Keratinocyte (primary cell): ENCODE measurements around the gene EML1. TPM values are rescaled to one million over a fixed set of nuclear protein-coding genes. Genes with fewer than 3 reads are reported as not detected.

ENCODE experiments used
- DNase-seq: peaks from one replicate; pipeline ENCODE4 v3.0.0-alpha.2; 2011; ENCODE audit warnings: low read depth, missing footprints, low spot score
- FAIRE-seq: peaks from 2 replicates; lab custom pipeline; 2011; peaks lifted over from hg19 to GRCh38; lab: Jason Lieb, UNC
- H2AFZ ChIP-seq: 2 replicates; pipeline ENCODE4 v1.6.0; 2012; ENCODE audit warnings: low read length, control low read depth, inconsistent platforms; ENCODE audit not compliant: control insufficient read depth
- H3K27ac ChIP-seq: 2 replicates; pipeline ENCODE4 v1.5.1; 2011; ENCODE audit warnings: low read length; ENCODE audit not compliant: control insufficient read depth, insufficient read depth
- H3K27me3 ChIP-seq: 3 replicates; pipeline ENCODE4 v1.6.0; 2011; ENCODE audit warnings: low read length; ENCODE audit not compliant: control insufficient read depth, insufficient read depth; ENCODE audit errors: extremely low read depth
- H3K36me3 ChIP-seq, 2 experiments: 2 replicates in 1 of 2; 3 replicates in 1 of 2; pipeline ENCODE4 v1.5.1; 2011; ENCODE audit warnings: low read length in 2 of 2, mild to moderate bottlenecking in 1 of 2; ENCODE audit not compliant: control insufficient read depth in 2 of 2, insufficient read depth in 2 of 2; ENCODE audit errors: extremely low read depth in 1 of 2
- H3K4me1 ChIP-seq: 3 replicates; pipeline ENCODE4 v1.5.1; 2011; ENCODE audit warnings: low read length; ENCODE audit not compliant: control insufficient read depth, insufficient read depth; ENCODE audit errors: extremely low read depth
- H3K4me2 ChIP-seq: 3 replicates; pipeline ENCODE4 v1.6.0; 2011; ENCODE audit warnings: low read depth, low read length; ENCODE audit not compliant: control insufficient read depth, insufficient read depth; ENCODE audit errors: extremely low read depth
- H3K4me3 ChIP-seq, 3 experiments: fragments of 200-600 bp in 1 of 3; sonication (generic) in 1 of 3; 2 replicates in 2 of 3; 3 replicates in 1 of 3; pipeline ENCODE4 v1.5.1; 2011 to 2016; ENCODE audit warnings: low read length in 3 of 3, mild to moderate bottlenecking in 3 of 3, control low read depth in 2 of 3, inconsistent platforms in 1 of 3, low read depth in 1 of 3, mixed read lengths in 1 of 3, mixed run types in 1 of 3, moderate library complexity in 1 of 3; ENCODE audit not compliant: control insufficient read depth in 2 of 3, insufficient read depth in 2 of 3; ENCODE audit errors: extremely low read depth in 1 of 3
- H3K79me2 ChIP-seq: 2 replicates; pipeline ENCODE4 v1.6.0; 2012; ENCODE audit warnings: low read length; ENCODE audit not compliant: control insufficient read depth, insufficient read depth
- H3K9ac ChIP-seq: 3 replicates; pipeline ENCODE4 v1.6.0; 2011; ENCODE audit warnings: low read length; ENCODE audit not compliant: control insufficient read depth, insufficient read depth; ENCODE audit errors: extremely low read depth
- H3K9me1 ChIP-seq: 3 replicates; pipeline ENCODE4 v1.6.0; 2011; ENCODE audit warnings: low read length; ENCODE audit not compliant: control insufficient read depth, insufficient read depth; ENCODE audit errors: extremely low read depth
- H3K9me3 ChIP-seq: 2 replicates; pipeline ENCODE4 v1.5.1; 2012; ENCODE audit warnings: low read depth, low read length; ENCODE audit not compliant: control insufficient read depth
- H4K20me1 ChIP-seq: 3 replicates; pipeline ENCODE4 v1.6.0; 2011; ENCODE audit warnings: low read length; ENCODE audit not compliant: control insufficient read depth, insufficient read depth; ENCODE audit errors: extremely low read depth
- EZH2 ChIP-seq: IDR thresholded peaks from one replicate; pipeline ENCODE4 v1.6.1; 2012; ENCODE audit warnings: inconsistent platforms, mild to moderate bottlenecking, low read length, moderate library complexity
- dilution Hi-C: fragments of 300-500 bp; cut with MboI; formaldehyde crosslinking; loops from one replicate; pipeline ENCODE4 v1.7.0; 2020; ENCODE audit warnings: low sequenced_read_pairs; ENCODE audit not compliant: extremely low pct_ligation_motif_present
- polyA plus RNA-seq, 5 experiments: library from polyadenylated mRNA; depleted of rRNA in 3 of 5; stranded (reverse) in 3 of 5; stranded (forward) in 1 of 5; unstranded in 1 of 5; fragments of >200 nt; gene quantifications; 1 replicate in 1 of 5; 2 replicates in 3 of 5; 3 replicates in 1 of 5; pipeline versions ENCODE4 v1.2.1 to v1.2.3, GENCODE V29; 2011 to 2012; ENCODE audit warnings: missing spikeins in 2 of 5, low read depth in 1 of 5, low replicate concordance in 1 of 5
- TF ChIP-seq, protein P1 (sequence below), 3 experiments: IDR thresholded peaks in 1 of 3; conservative IDR thresholded peaks in 1 of 3; optimal IDR thresholded peaks in 1 of 3; 2 replicates in 2 of 3; 3 replicates in 1 of 3; pipeline versions ENCODE3 to v1.5.1; 2011; ENCODE audit warnings: low read length in 3 of 3, mild to moderate bottlenecking in 3 of 3, moderate library complexity in 2 of 3, control low read depth in 1 of 3, inconsistent platforms in 1 of 3; ENCODE audit not compliant: insufficient read depth in 2 of 3; ENCODE audit errors: extremely low read depth in 1 of 3

Gene EML1
- polyA plus RNA-seq, 1 donor (not counting 4 experiments of a cell fraction or from before 2014, with no cell fraction given): 0.84 TPM

DNA sequence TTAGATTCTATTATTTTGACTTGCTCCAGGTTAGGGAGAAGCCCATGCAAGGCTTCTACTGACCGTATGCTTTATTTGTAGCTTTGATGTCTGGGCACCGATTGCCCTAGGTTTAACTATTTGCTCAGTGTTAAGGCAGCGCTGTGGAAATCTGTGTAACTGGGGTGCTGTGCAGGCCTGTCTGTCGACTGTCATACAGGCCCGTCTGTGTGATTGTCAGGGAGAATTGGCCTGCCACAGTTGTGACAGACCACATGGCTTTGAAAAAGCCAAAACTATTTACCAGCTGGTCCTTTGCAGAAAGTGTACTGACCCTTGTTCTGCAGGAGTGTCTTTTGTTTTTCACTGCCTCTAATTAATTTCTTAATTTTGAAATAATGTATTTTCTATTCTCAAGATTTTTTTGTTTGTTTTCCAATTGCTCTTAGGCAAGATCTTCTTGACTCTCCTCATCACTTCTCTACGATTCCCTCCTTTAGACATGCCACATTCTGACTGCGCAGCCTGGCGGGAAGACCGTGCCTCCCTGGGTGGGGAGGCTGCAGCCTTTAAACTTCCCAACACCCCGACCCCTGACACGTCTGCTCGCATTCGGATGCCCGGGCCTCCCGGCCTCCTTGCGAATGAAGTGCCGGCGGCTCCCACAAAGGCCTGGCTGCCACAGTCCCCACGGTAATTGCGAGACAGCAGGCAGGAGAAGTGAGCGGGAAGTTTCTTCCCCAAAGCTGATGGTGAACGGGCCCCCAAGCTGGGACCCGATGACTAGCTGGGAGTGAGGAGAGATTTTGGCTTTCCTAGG is 173.0 kb downstream of the EML1 start:
- FAIRE-seq (no peak), DNase-seq (no peak)
- Histone ChIP-seq H3K36me3 (no peaks in the 10 kb centered on the region), H3K9me3 (no peaks in the 10 kb centered on the region), H3K79me2 (no peaks in the 10 kb centered on the region), H3K4me1 (no peaks in the 10 kb centered on the region), H3K4me2 (no peak overlapping the region), H3K9me1 (no peaks in the 10 kb centered on the region), H3K27me3 (peaks cover 22% of the 10 kb centered on the region), H2AFZ (no peak overlapping the region), H4K20me1 (no peaks in the 10 kb centered on the region), H3K27ac (no peak overlapping the region), H3K9ac (no peak overlapping the region), H3K4me3 (no peak overlapping the region)
- TF ChIP-seq EZH2: no peak
- TF ChIP-seq, protein P1, sequence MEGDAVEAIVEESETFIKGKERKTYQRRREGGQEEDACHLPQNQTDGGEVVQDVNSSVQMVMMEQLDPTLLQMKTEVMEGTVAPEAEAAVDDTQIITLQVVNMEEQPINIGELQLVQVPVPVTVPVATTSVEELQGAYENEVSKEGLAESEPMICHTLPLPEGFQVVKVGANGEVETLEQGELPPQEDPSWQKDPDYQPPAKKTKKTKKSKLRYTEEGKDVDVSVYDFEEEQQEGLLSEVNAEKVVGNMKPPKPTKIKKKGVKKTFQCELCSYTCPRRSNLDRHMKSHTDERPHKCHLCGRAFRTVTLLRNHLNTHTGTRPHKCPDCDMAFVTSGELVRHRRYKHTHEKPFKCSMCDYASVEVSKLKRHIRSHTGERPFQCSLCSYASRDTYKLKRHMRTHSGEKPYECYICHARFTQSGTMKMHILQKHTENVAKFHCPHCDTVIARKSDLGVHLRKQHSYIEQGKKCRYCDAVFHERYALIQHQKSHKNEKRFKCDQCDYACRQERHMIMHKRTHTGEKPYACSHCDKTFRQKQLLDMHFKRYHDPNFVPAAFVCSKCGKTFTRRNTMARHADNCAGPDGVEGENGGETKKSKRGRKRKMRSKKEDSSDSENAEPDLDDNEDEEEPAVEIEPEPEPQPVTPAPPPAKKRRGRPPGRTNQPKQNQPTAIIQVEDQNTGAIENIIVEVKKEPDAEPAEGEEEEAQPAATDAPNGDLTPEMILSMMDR (optimal IDR thresholded peaks at IDR 0.05 in 1 of 3, IDR thresholded peaks at IDR 0.05 in 1 of 3, conservative IDR thresholded peaks at IDR 0.05 in 1 of 3; ENCODE audit: extremely low read depth in 1 of 3, insufficient read depth in 2 of 3, low read length in 3 of 3): no peak
- dilution Hi-C loops: no loop called here

DNA sequence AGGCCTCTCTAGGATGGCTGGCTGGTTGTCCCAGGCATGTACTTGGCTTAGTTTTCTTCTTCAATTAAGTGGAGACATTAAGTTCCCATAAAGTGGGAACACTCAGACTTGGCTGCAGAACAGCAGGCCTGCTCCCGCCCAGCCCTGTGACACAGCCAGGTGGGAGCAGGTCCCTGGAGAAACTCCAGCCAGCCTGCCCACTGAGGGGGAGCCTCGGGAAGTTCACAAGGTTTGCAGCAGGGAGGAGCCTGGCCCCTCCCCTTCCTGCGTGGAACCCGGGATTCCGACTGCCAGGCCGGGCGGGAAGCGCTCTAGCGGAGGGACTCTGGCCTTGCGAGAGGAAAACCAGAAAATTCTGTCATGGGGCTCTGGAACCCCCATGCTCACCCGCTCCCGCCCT is 173.7 kb downstream of the EML1 start:
- TF ChIP-seq, protein P1 (optimal IDR thresholded peaks at IDR 0.05 in 1 of 3, IDR thresholded peaks at IDR 0.05 in 1 of 3, conservative IDR thresholded peaks at IDR 0.05 in 1 of 3; ENCODE audit: extremely low read depth in 1 of 3, insufficient read depth in 2 of 3, low read length in 3 of 3): no peak
- no peak for TF ChIP-seq EZH2
- Histone ChIP-seq H3K9me1 (no peaks in the 10 kb centered on the region), H3K9ac (no peak overlapping the region), H3K9me3 (no peaks in the 10 kb centered on the region), H3K27ac (no peak overlapping the region), H3K27me3 (peaks cover 22% of the 10 kb centered on the region), H3K4me1 (no peaks in the 10 kb centered on the region), H3K4me2 (no peak overlapping the region), H4K20me1 (no peaks in the 10 kb centered on the region), H2AFZ (no peak overlapping the region), H3K36me3 (no peaks in the 10 kb centered on the region), H3K79me2 (no peaks in the 10 kb centered on the region), H3K4me3 (no peak overlapping the region)
- FAIRE-seq: no peak
- DNase-seq: no peak
- dilution Hi-C loops: no loop called here
